HL-60 (cell line): Measurements from ENCODE around the gene ZBTB2.

ENCODE experiments used
- DNase-seq, 2 experiments: peaks; one replicate each; pipeline ENCODE4 v3.0.0-alpha.2; 2010 to 2020; ENCODE audit warnings: low read depth in 1 of 2, low spot score in 1 of 2
- H3K27ac ChIP-seq: fragments of 250-450 bp; sonication (Bioruptor Pico); replicated peaks from 2 replicates; pipeline ENCODE4 v1.5.1; 2020; ENCODE audit warnings: mild to moderate bottlenecking, moderate library complexity
- H3K27me3 ChIP-seq: fragments of 250-450 bp; sonication (Bioruptor Pico); 2 replicates; pipeline ENCODE4 v1.5.1; 2021; ENCODE audit warnings: mild to moderate bottlenecking, moderate library complexity; ENCODE audit not compliant: insufficient read depth, poor library complexity, severe bottlenecking
- H3K4me3 ChIP-seq: replicated peaks from 2 replicates; pipeline ENCODE4 v1.5.1; 2011; ENCODE audit warnings: mild to moderate bottlenecking, control low read depth, low read length; ENCODE audit not compliant: insufficient read depth
- CTCF ChIP-seq: IDR thresholded peaks from one replicate; pipeline ENCODE4 v1.5.1; 2011; ENCODE audit warnings: low read length, control low read depth, inconsistent platforms; ENCODE audit not compliant: insufficient read depth
- GABPA ChIP-seq: IDR thresholded peaks from 2 replicates; pipeline ENCODE4 v1.6.1; 2012; ENCODE audit warnings: low read depth
- POLR2AphosphoS5 ChIP-seq: IDR thresholded peaks from 2 replicates; pipeline ENCODE4 v1.6.1; 2012; ENCODE audit warnings: low read depth
- REST ChIP-seq: IDR thresholded peaks from 2 replicates; pipeline ENCODE4 v1.6.1; 2012; ENCODE audit warnings: low read depth; ENCODE audit not compliant: insufficient replicate concordance
- SPI1 ChIP-seq: IDR thresholded peaks from 2 replicates; pipeline ENCODE4 v1.6.1; 2012; ENCODE audit warnings: low read depth, mild to moderate bottlenecking, borderline replicate concordance

The ZBTB2 gene

GRCh38 chr6:151399679-151400078, 8.3 kb upstream of the ZBTB2 start:
- TF ChIP-seq POLR2AphosphoS5, result no peak
- no peak for TF ChIP-seq SPI1
- TF ChIP-seq CTCF, result no peak
- TF ChIP-seq GABPA, result no peak
- TF ChIP-seq REST, result no peak
- DNase-seq, result no peak
- no peak overlapping the region for H3K27ac ChIP-seq
- no peaks in the 10 kb centered on the region for H3K27me3 ChIP-seq
- H3K4me3 ChIP-seq, result no peak overlapping the region

GRCh38 chr6:151393410-151393809, 2.1 kb upstream of the ZBTB2 start:
- H3K4me3 ChIP-seq, result no peak overlapping the region
- no peak overlapping the region for H3K27ac ChIP-seq
- no peak for DNase-seq
- no peak for TF ChIP-seq REST
- TF ChIP-seq SPI1, result no peak
- TF ChIP-seq CTCF, result no peak
- TF ChIP-seq GABPA, result no peak
- TF ChIP-seq POLR2AphosphoS5, result no peak
- H3K27me3 ChIP-seq, result no peaks in the 10 kb centered on the region

- DNase-seq, result no peak
- TF ChIP-seq SPI1 (no peak), POLR2AphosphoS5 (no peak), CTCF (no peak), GABPA (no peak), REST (no peak)
- Histone ChIP-seq H3K27ac (peak overlapping the region; percentile 93), H3K4me3 (peak overlapping the region; percentile 78), H3K27me3 (no peaks in the 10 kb centered on the region)
Measured at GRCh38 chr6:151392427-151392826, 1.1 kb upstream of the ZBTB2 start.
